ENCODE results near the gene FNTB. TPM values are rescaled to one million over a fixed set of nuclear protein-coding genes. Genes with fewer than 3 reads are reported as not detected.

The FNTB gene
- polyA plus RNA-seq, 3 donors, result 12.3 to 14.2 (median 14.1) TPM

GRCh38 chr14:65104791-65105190, 118.1 kb downstream of the FNTB start:
- no peak overlapping the region for H2AFZ ChIP-seq (ENCODE audit: insufficient read depth, low read depth, low read length, poor library complexity, severe bottlenecking)
- H3K36me3 Mint-ChIP-seq, result peaks cover 3 to 7% of the 10 kb centered on the region in 2 donors
- H3K4me1 ChIP-seq (ENCODE audit: control insufficient read depth in 1 of 2, insufficient read depth in 2 of 2, low read length in 2 of 2), result peaks cover 22 to 26% of the 10 kb centered on the region in 2 donors
- no peak overlapping the region for H3K27ac Mint-ChIP-seq
- no peak overlapping the region for H3K4me3 Mint-ChIP-seq
- WGBS (ENCODE audit: insufficient coverage), result no CpG with 5 or more reads among the region's 3 CpGs
- DNase-seq, result no peak
- peaks cover 0 to 3% (median 0%) of the 10 kb centered on the region in 7 donors for H3K9me3 Mint-ChIP-seq
- H3K36me3 ChIP-seq (replicated peaks in 1 of 2; ENCODE audit: control insufficient read depth in 1 of 2, insufficient read depth in 2 of 2, low read length in 2 of 2), result peaks cover 0 to under 1% of the 10 kb centered on the region in 2 donors
- H3K79me2 ChIP-seq (ENCODE audit: insufficient read depth, low read length), result peaks cover 25% of the 10 kb centered on the region
- H3K9me3 ChIP-seq (replicated peaks in 1 of 2; ENCODE audit: control insufficient read depth in 1 of 2, insufficient read depth in 1 of 2, low read length in 2 of 2), result no peaks in the 10 kb centered on the region
- no peak overlapping the region for H3K4me2 ChIP-seq (replicated peaks; ENCODE audit: extremely low read depth, low read length, poor library complexity, severe bottlenecking)
- no peak overlapping the region for H3K27ac ChIP-seq (ENCODE audit: low read depth in 1 of 2, low read length in 2 of 2)
- TF ChIP-seq, protein P1, sequence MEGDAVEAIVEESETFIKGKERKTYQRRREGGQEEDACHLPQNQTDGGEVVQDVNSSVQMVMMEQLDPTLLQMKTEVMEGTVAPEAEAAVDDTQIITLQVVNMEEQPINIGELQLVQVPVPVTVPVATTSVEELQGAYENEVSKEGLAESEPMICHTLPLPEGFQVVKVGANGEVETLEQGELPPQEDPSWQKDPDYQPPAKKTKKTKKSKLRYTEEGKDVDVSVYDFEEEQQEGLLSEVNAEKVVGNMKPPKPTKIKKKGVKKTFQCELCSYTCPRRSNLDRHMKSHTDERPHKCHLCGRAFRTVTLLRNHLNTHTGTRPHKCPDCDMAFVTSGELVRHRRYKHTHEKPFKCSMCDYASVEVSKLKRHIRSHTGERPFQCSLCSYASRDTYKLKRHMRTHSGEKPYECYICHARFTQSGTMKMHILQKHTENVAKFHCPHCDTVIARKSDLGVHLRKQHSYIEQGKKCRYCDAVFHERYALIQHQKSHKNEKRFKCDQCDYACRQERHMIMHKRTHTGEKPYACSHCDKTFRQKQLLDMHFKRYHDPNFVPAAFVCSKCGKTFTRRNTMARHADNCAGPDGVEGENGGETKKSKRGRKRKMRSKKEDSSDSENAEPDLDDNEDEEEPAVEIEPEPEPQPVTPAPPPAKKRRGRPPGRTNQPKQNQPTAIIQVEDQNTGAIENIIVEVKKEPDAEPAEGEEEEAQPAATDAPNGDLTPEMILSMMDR (IDR thresholded peaks at IDR 0.05), result no peak
- no peaks in the 10 kb centered on the region for H4K20me1 ChIP-seq (ENCODE audit: insufficient read depth, low read length)
- intact Hi-C loops (cut with micrococcal nuclease), result loop anchor here (5.0 to 10.0 kb wide), 4 partner anchors 62 to 190 kb away; partner anchors contain the start of genes CHURC1 (in 2 of the 2) and FNTB (in 2 of the 2)
- no peaks in the 10 kb centered on the region for H3K27me3 ChIP-seq (ENCODE audit: control insufficient read depth in 2 of 2, insufficient read depth in 2 of 2, low read length in 2 of 2)
- no peak overlapping the region for H3K9ac ChIP-seq (ENCODE audit: insufficient read depth, low read length, poor library complexity, severe bottlenecking)
- H3K27me3 Mint-ChIP-seq (ENCODE audit: low read depth in 3 of 3), result peaks cover 0 to 4% (median 0%) of the 10 kb centered on the region in 3 donors
- no peak overlapping the region for H3K4me3 ChIP-seq (replicated peaks in 1 of 3; ENCODE audit: low read depth in 2 of 3, low read length in 3 of 3)
- peaks cover 20% of the 10 kb centered on the region for H3K4me1 Mint-ChIP-seq

- Histone ChIP-seq H3K4me3 (replicated peaks in 1 of 3; ENCODE audit: low read depth in 2 of 3, low read length in 3 of 3) (no peak overlapping the region), H2AFZ (ENCODE audit: insufficient read depth, low read depth, low read length, poor library complexity, severe bottlenecking) (no peak overlapping the region), H4K20me1 (ENCODE audit: insufficient read depth, low read length) (no peaks in the 10 kb centered on the region), H3K4me1 (ENCODE audit: control insufficient read depth in 1 of 2, insufficient read depth in 2 of 2, low read length in 2 of 2) (peaks cover 7 to 11% of the 10 kb centered on the region in 2 donors), H3K4me2 (replicated peaks; ENCODE audit: extremely low read depth, low read length, poor library complexity, severe bottlenecking) (no peak overlapping the region), H3K27ac (ENCODE audit: low read depth in 1 of 2, low read length in 2 of 2) (no peak overlapping the region), H3K9me3 (replicated peaks in 1 of 2; ENCODE audit: control insufficient read depth in 1 of 2, insufficient read depth in 1 of 2, low read length in 2 of 2) (no peaks in the 10 kb centered on the region), H3K79me2 (ENCODE audit: insufficient read depth, low read length) (peaks cover 10% of the 10 kb centered on the region), H3K27me3 (ENCODE audit: control insufficient read depth in 2 of 2, insufficient read depth in 2 of 2, low read length in 2 of 2) (no peaks in the 10 kb centered on the region), H3K9ac (ENCODE audit: insufficient read depth, low read length, poor library complexity, severe bottlenecking) (no peak overlapping the region), H3K36me3 (replicated peaks in 1 of 2; ENCODE audit: control insufficient read depth in 1 of 2, insufficient read depth in 2 of 2, low read length in 2 of 2) (no peaks in the 10 kb centered on the region)
- no peaks in the 10 kb centered on the region for H3K36me3 Mint-ChIP-seq
- H3K27ac Mint-ChIP-seq, result no peak overlapping the region
- TF ChIP-seq, protein P1 (IDR thresholded peaks at IDR 0.05), result no peak
- H3K9me3 Mint-ChIP-seq, result peaks cover 0 to 3% (median 0%) of the 10 kb centered on the region in 7 donors
- intact Hi-C loops (cut with micrococcal nuclease), result loop anchor here (10.0 kb wide), 1 partner anchor 192 kb away; the partner anchor contains the start of gene CHURC1 (in 2 of the 2)
- H3K4me3 Mint-ChIP-seq, result no peak overlapping the region
- 100% methylated on average over 3 of the region's 4 CpGs for WGBS (ENCODE audit: insufficient coverage)
- peaks cover 6% of the 10 kb centered on the region for H3K4me1 Mint-ChIP-seq
- peaks cover 0 to 6% (median 2%) of the 10 kb centered on the region in 3 donors for H3K27me3 Mint-ChIP-seq (ENCODE audit: low read depth in 3 of 3)
- no peak for DNase-seq
Measured at GRCh38 chr14:65106316-65106715, 119.6 kb downstream of the FNTB start.

Measured in CD14-positive monocyte (primary cell).